Uterus (tissue), 4 donors: ENCODE results near the gene RANBP6. TPM values are rescaled to one million over a fixed set of nuclear protein-coding genes. Genes with fewer than 3 reads are reported as not detected.

ENCODE experiments used
- DNase-seq, 2 donors: peaks; one replicate each; pipeline ENCODE4 v3.0.0-alpha.2; 2019 to 2020
- H3K27ac ChIP-seq, 2 donors: fragments of 200-600 bp; sonication (generic); 1 replicate in 1 of 2; 2 replicates in 1 of 2; pipeline ENCODE4 v1.5.1; 2016 to 2018
- H3K27me3 ChIP-seq, 2 donors: fragments of 200-600 bp; sonication (generic); one replicate each; pipeline ENCODE4 v1.5.1; 2018 to 2019; ENCODE audit warnings: control low read depth in 1 of 2
- H3K36me3 ChIP-seq, 2 donors: fragments of 200-600 bp; sonication (generic); one replicate each; pipeline ENCODE4 v1.5.1; 2019; ENCODE audit warnings: control low read depth in 1 of 2
- H3K4me1 ChIP-seq, 2 donors: fragments of 200-600 bp; sonication (generic); one replicate each; pipeline ENCODE4 v1.5.1; 2018 to 2019; ENCODE audit warnings: control low read depth in 1 of 2
- H3K4me3 ChIP-seq, 2 donors: fragments of 200-600 bp; sonication (generic); 1 replicate in 1 of 2; 2 replicates in 1 of 2; pipeline ENCODE4 v1.5.1; 2018 to 2019; ENCODE audit warnings: mild to moderate bottlenecking in 1 of 2
- H3K9me3 ChIP-seq, 2 donors: fragments of 200-600 bp; sonication (generic); one replicate each; pipeline ENCODE4 v1.5.1; 2019; ENCODE audit warnings: control low read depth in 1 of 2
- POLR2A ChIP-seq, 2 donors: fragments of 450-650 bp; IDR thresholded peaks; one replicate each; pipeline ENCODE4 v1.6.1; 2016; ENCODE audit warnings: antibody characterized with exemption in 2 of 2, mild to moderate bottlenecking in 1 of 2, moderate library complexity in 1 of 2
- intact Hi-C: fragments of 100-400 bp; cut with DNase I; formaldehyde crosslinking; loops from one replicate; pipeline ENCODE4 v1.15.1; 2023; ENCODE audit warnings: low total_unique reads
- total RNA-seq, 4 donors: library from RNA; depleted of rRNA in 3 of 4; stranded (reverse); fragments of >200 nt in 3 of 4; gene quantifications; one replicate each; pipeline versions ENCODE4 v1.1.0 to v1.2.4, GENCODE V29; 2014 to 2023
- TF ChIP-seq, protein P1 (sequence below), 4 experiments: fragments of 200-600 bp in 2 of 4; fragments of 450-650 bp in 2 of 4; sonication (generic) in 2 of 4; IDR thresholded peaks; one replicate each; pipeline ENCODE4 v1.5.1; 2016 to 2019; ENCODE audit warnings: antibody characterized with exemption in 4 of 4, mild to moderate bottlenecking in 2 of 4, moderate library complexity in 1 of 4
- donor health status: DM: yes; HTN: yes; CAD: no.

RANBP6 gene
- total RNA-seq, 4 donors from 2014 or later: 13.2 to 61.1 (median 25.5) TPM

DNA sequence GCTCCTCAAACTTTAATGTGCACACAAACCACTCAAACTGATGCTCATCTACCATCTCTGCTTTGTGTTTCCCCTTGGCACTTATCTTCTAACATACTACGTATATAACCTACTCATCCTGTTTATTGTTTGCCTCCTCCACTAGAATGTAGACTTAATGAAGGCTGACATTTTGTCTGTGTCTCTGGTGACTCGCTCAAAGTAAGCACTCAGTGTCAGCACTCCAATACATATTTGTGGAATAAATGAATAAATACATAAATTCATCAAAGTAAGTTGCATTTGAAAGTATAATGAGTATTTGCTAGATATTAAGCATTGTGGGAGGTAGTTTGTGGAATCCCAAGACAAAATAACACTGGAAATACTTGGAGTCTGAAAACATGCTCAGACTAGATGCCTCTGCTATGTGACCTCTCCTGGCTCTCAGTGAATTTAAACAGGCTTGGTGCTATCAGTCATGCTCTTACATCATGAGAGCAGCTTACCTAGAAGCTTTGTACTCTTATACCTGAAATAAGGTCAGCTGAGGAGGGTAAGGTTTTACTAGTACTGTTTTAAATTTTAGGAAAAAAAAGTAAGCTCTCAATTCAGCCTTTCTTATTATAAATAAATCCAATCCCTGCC, 37.0 kb upstream of the RANBP6 start:
- intact Hi-C loops: no loop called here
- DNase-seq: no peak
- Histone ChIP-seq H3K9me3 (no peaks in the 10 kb centered on the region), H3K4me1 (no peaks in the 10 kb centered on the region), H3K27ac (no peak overlapping the region), H3K4me3 (no peak overlapping the region), H3K27me3 (no peaks in the 10 kb centered on the region), H3K36me3 (no peaks in the 10 kb centered on the region)
- TF ChIP-seq POLR2A (IDR thresholded peaks at IDR 0.05): no peak
- TF ChIP-seq, protein P1, sequence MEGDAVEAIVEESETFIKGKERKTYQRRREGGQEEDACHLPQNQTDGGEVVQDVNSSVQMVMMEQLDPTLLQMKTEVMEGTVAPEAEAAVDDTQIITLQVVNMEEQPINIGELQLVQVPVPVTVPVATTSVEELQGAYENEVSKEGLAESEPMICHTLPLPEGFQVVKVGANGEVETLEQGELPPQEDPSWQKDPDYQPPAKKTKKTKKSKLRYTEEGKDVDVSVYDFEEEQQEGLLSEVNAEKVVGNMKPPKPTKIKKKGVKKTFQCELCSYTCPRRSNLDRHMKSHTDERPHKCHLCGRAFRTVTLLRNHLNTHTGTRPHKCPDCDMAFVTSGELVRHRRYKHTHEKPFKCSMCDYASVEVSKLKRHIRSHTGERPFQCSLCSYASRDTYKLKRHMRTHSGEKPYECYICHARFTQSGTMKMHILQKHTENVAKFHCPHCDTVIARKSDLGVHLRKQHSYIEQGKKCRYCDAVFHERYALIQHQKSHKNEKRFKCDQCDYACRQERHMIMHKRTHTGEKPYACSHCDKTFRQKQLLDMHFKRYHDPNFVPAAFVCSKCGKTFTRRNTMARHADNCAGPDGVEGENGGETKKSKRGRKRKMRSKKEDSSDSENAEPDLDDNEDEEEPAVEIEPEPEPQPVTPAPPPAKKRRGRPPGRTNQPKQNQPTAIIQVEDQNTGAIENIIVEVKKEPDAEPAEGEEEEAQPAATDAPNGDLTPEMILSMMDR (IDR thresholded peaks at IDR 0.05): no peak

DNA sequence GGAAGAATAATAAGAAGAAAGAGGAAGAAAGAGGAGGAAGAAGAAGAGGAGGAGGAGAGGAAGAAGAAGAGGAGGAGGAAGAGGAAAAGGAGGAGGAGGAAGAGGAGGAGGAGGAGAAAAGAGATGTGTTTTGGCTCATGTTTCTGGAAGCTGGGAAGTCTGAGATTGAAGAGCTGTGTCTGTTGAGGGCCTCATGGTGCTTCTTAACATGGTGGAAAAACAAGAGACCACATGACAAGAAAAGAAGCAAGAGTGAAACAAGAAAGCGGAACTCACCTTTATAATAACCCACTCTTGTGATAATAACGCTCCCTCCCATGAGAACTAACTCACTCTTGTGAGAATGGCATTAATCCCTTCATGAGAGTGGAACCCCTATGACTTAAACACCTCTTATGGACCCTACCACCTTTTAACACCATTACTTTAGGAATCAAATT, 36.1 kb upstream of the RANBP6 start:
- TF ChIP-seq, protein P1 (IDR thresholded peaks at IDR 0.05): no peak
- no peak for TF ChIP-seq POLR2A (IDR thresholded peaks at IDR 0.05)
- H3K4me1 ChIP-seq: no peaks in the 10 kb centered on the region
- DNase-seq: no peak
- no peak overlapping the region for H3K27ac ChIP-seq
- H3K4me3 ChIP-seq: no peak overlapping the region
- no peaks in the 10 kb centered on the region for H3K36me3 ChIP-seq
- no peaks in the 10 kb centered on the region for H3K9me3 ChIP-seq
- intact Hi-C loops: no loop called here
- no peaks in the 10 kb centered on the region for H3K27me3 ChIP-seq

DNA sequence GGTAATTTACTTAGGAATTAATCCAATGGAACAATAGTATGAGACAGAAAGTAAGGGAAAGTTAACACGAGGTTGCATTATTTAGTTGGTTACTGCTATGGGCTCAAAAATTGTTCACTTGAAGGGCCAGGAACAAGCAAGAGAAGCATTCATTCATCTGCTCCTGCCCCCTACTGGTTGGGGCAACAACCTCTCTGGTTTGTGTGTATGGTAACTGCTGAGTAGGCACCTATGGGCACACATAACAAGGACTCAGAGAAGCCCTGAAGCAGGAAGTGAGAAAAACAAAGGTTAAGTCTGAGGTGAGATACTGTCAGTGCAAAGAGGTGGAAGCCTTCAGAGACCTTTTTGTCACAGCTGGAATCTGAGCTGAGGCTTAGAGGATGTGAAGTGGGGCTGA, 34.4 kb upstream of the RANBP6 start:
- no peaks in the 10 kb centered on the region for H3K36me3 ChIP-seq
- H3K4me1 ChIP-seq: no peaks in the 10 kb centered on the region
- DNase-seq: no peak
- H3K27me3 ChIP-seq: no peaks in the 10 kb centered on the region
- TF ChIP-seq, protein P1 (IDR thresholded peaks at IDR 0.05): no peak
- no peak for TF ChIP-seq POLR2A (IDR thresholded peaks at IDR 0.05)
- no peak overlapping the region for H3K4me3 ChIP-seq
- no peak overlapping the region for H3K27ac ChIP-seq
- intact Hi-C loops: no loop called here
- no peaks in the 10 kb centered on the region for H3K9me3 ChIP-seq

DNA sequence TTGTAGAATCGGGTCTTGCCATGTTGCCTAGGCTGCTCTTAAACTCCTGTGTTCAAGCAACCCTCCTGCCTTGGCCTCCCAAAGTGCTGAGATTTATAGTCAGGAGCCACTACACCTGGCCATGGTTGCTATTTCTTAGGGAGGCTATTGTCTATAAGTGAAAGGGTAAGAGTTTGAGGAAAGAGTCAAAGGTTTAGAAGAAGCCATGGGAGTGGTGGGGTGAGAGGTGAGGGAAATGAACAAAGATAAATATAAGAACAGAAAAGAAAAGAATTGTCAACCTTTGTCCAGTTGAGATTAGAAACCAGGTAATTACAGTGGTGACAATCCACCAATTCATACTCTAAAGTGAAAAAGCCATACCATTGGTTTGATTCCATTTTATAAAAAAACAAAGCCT, 32.6 kb upstream of the RANBP6 start:
- no peak overlapping the region for H3K4me3 ChIP-seq

DNA sequence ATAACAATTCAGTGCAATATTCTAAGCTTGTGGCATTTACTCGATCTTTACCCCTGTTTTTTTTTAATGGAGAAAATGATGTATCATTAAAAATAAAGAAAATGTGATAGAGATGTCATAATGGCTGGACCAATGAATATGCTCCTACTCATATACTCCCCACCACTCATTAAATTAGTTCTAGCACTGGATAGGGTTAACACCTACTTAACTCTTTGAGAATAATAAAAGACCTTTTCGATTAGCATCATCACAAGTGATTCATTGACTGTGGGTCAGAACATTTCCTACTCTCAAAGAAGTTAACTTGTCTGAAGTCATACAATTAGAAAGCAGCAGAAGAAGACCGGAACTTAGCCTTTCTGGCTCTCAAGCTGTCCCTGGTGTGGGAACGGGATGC, 31.6 kb upstream of the RANBP6 start:
- Histone ChIP-seq H3K9me3 (no peaks in the 10 kb centered on the region), H3K4me3 (no peak overlapping the region), H3K27me3 (no peaks in the 10 kb centered on the region), H3K36me3 (no peaks in the 10 kb centered on the region), H3K4me1 (no peaks in the 10 kb centered on the region), H3K27ac (no peak overlapping the region)
- no peak for DNase-seq
- intact Hi-C loops: no loop called here
- TF ChIP-seq, protein P1 (IDR thresholded peaks at IDR 0.05): no peak
- TF ChIP-seq POLR2A (IDR thresholded peaks at IDR 0.05): no peak

More for the DNA sequence above, 32.6 kb upstream of the RANBP6 start:
- intact Hi-C loops: no loop called here
- no peaks in the 10 kb centered on the region for H3K27me3 ChIP-seq
- H3K4me1 ChIP-seq: no peaks in the 10 kb centered on the region
- H3K27ac ChIP-seq: no peak overlapping the region
- no peak for TF ChIP-seq POLR2A (IDR thresholded peaks at IDR 0.05)
- TF ChIP-seq, protein P1 (IDR thresholded peaks at IDR 0.05): no peak
- no peak for DNase-seq
- no peaks in the 10 kb centered on the region for H3K36me3 ChIP-seq
- H3K9me3 ChIP-seq: no peaks in the 10 kb centered on the region
